Measurements from ENCODE around the gene PKD2L1.
"Not testable (repeated sequence)": the region's sequence is repeated elsewhere in the genome, so short reads cannot be mapped to it uniquely, and the experiment has no call there.

The PKD2L1 gene

GRCh38 chr10:100297242-100297641 lies 32.8 kb downstream of the PKD2L1 start:
- Histone ChIP-seq H3K4me1 (ENCODE audit: insufficient read depth, low read length) (no peaks in the 10 kb centered on the region), H3K9me3 (ENCODE audit: insufficient read depth, low read depth, low read length) (no peaks in the 10 kb centered on the region), H3K36me3 (ENCODE audit: insufficient read depth, low read length) (no peaks in the 10 kb centered on the region), H3K27ac (ENCODE audit: low read depth, low read length) (no peak overlapping the region), H3K4me3 (ENCODE audit: low read length) (no peak overlapping the region), H3K27me3 (ENCODE audit: insufficient read depth, low read length) (peaks cover 7% of the 10 kb centered on the region; the same call in 1 of the 2 replicates), H3K9ac (ENCODE audit: low read depth, low read length) (no peak overlapping the region)
- 91% methylated on average over 7 of the region's 9 CpGs for WGBS

GRCh38 chr10:100293066-100293465 lies 37.0 kb downstream of the PKD2L1 start:
- H3K4me3 ChIP-seq (ENCODE audit: low read length), result no peak overlapping the region
- no peak overlapping the region for H3K9ac ChIP-seq (ENCODE audit: low read depth, low read length)
- H3K27me3 ChIP-seq (ENCODE audit: insufficient read depth, low read length), result peaks cover 7% of the 10 kb centered on the region; the same call in 1 of the 2 replicates
- no peak overlapping the region for H3K27ac ChIP-seq (ENCODE audit: low read depth, low read length)
- no peaks in the 10 kb centered on the region for H3K4me1 ChIP-seq (ENCODE audit: insufficient read depth, low read length)
- H3K9me3 ChIP-seq (ENCODE audit: insufficient read depth, low read depth, low read length), result no peaks in the 10 kb centered on the region
- H3K36me3 ChIP-seq (ENCODE audit: insufficient read depth, low read length), result no peaks in the 10 kb centered on the region

GRCh38 chr10:100292300-100292699 lies 37.7 kb downstream of the PKD2L1 start:
- H3K27me3 ChIP-seq (ENCODE audit: insufficient read depth, low read length); H3K36me3 ChIP-seq (ENCODE audit: insufficient read depth, low read length); H3K4me3 ChIP-seq (ENCODE audit: low read length); H3K9ac ChIP-seq (ENCODE audit: low read depth, low read length); H3K4me1 ChIP-seq (ENCODE audit: insufficient read depth, low read length); H3K27ac ChIP-seq (ENCODE audit: low read depth, low read length); H3K9me3 ChIP-seq (ENCODE audit: insufficient read depth, low read depth, low read length): not testable (repeated sequence)
- WGBS, result 93% methylated on average over 4 of the region's 4 CpGs

- H3K4me1 ChIP-seq (ENCODE audit: insufficient read depth, low read length), result peaks cover 5% of the 10 kb centered on the region; the same call in 1 of the 2 replicates
Measured at GRCh38 chr10:100291356-100291755, 38.7 kb downstream of the PKD2L1 start.

GRCh38 chr10:100289641-100290040 lies 40.4 kb downstream of the PKD2L1 start:
- 94% methylated on average over 2 of the region's 2 CpGs for WGBS
- Histone ChIP-seq H3K9ac (ENCODE audit: low read depth, low read length) (no peak overlapping the region), H3K27ac (ENCODE audit: low read depth, low read length) (no peak overlapping the region), H3K4me1 (ENCODE audit: insufficient read depth, low read length) (peaks cover 5% of the 10 kb centered on the region; the same call in 1 of the 2 replicates), H3K27me3 (ENCODE audit: insufficient read depth, low read length) (peaks cover 4% of the 10 kb centered on the region; the same call in 1 of the 2 replicates), H3K4me3 (ENCODE audit: low read length) (no peak overlapping the region), H3K9me3 (ENCODE audit: insufficient read depth, low read depth, low read length) (no peaks in the 10 kb centered on the region), H3K36me3 (ENCODE audit: insufficient read depth, low read length) (no peaks in the 10 kb centered on the region)

More at GRCh38 chr10:100291356-100291755, 38.7 kb downstream of the PKD2L1 start:
- H3K27ac ChIP-seq (ENCODE audit: low read depth, low read length), result no peak overlapping the region
- peaks cover 7% of the 10 kb centered on the region; the same call in 1 of the 2 replicates for H3K27me3 ChIP-seq (ENCODE audit: insufficient read depth, low read length)
- 90% methylated on average over 3 of the region's 3 CpGs for WGBS
- H3K4me3 ChIP-seq (ENCODE audit: low read length), result no peak overlapping the region
- H3K36me3 ChIP-seq (ENCODE audit: insufficient read depth, low read length), result no peaks in the 10 kb centered on the region
- H3K9me3 ChIP-seq (ENCODE audit: insufficient read depth, low read depth, low read length), result no peaks in the 10 kb centered on the region
- H3K9ac ChIP-seq (ENCODE audit: low read depth, low read length), result no peak overlapping the region

GRCh38 chr10:100288196-100288595 lies 41.8 kb downstream of the PKD2L1 start:
- Histone ChIP-seq H3K9me3 (ENCODE audit: insufficient read depth, low read depth, low read length) (no peaks in the 10 kb centered on the region), H3K27me3 (ENCODE audit: insufficient read depth, low read length) (peaks cover 4% of the 10 kb centered on the region; the same call in 1 of the 2 replicates), H3K36me3 (ENCODE audit: insufficient read depth, low read length) (peaks cover 12% of the 10 kb centered on the region), H3K4me1 (ENCODE audit: insufficient read depth, low read length) (peaks cover 5% of the 10 kb centered on the region; the same call in 1 of the 2 replicates), H3K27ac (ENCODE audit: low read depth, low read length) (no peak overlapping the region), H3K9ac (ENCODE audit: low read depth, low read length) (no peak overlapping the region), H3K4me3 (ENCODE audit: low read length) (no peak overlapping the region)
- 84% methylated on average over 5 of the region's 5 CpGs for WGBS

- Histone ChIP-seq H3K9ac (ENCODE audit: low read depth, low read length) (no peak overlapping the region), H3K36me3 (ENCODE audit: insufficient read depth, low read length) (peaks cover 16% of the 10 kb centered on the region), H3K9me3 (ENCODE audit: insufficient read depth, low read depth, low read length) (no peaks in the 10 kb centered on the region), H3K27ac (ENCODE audit: low read depth, low read length) (no peak overlapping the region), H3K27me3 (ENCODE audit: insufficient read depth, low read length) (peaks cover 2% of the 10 kb centered on the region; the same call in 1 of the 2 replicates), H3K4me1 (ENCODE audit: insufficient read depth, low read length) (peaks cover 5% of the 10 kb centered on the region; the same call in 1 of the 2 replicates), H3K4me3 (ENCODE audit: low read length) (no peak overlapping the region)
- 98% methylated on average over 6 of the region's 6 CpGs for WGBS
Measured at GRCh38 chr10:100287756-100288155, 42.3 kb downstream of the PKD2L1 start.

GRCh38 chr10:100286051-100287033 lies 43.7 kb downstream of the PKD2L1 start, which contains the start of gene BLOC1S2:
BLOC1S2 (minus strand) TSS chr10:100286680; CDS start chr10:100286659, 21 bp downstream.
- peak within 1 kb of the TSS; percentile 72 for H3K4me3 ChIP-seq (ENCODE audit: low read length)
- peaks cover 5% of the 10 kb centered on the region; the same call in 1 of the 2 replicates for H3K4me1 ChIP-seq (ENCODE audit: insufficient read depth, low read length)
- H3K9ac ChIP-seq (ENCODE audit: low read depth, low read length), result peak within 1 kb of the TSS; percentile 66
- no peaks in the 10 kb centered on the region for H3K27me3 ChIP-seq (ENCODE audit: insufficient read depth, low read length)
- peaks cover 27% of the 10 kb centered on the region for H3K36me3 ChIP-seq (ENCODE audit: insufficient read depth, low read length)
- no peaks in the 10 kb centered on the region for H3K9me3 ChIP-seq (ENCODE audit: insufficient read depth, low read depth, low read length)
- WGBS, result 5% methylated on average over 63 of the region's 63 CpGs
- peak within 1 kb of the TSS; percentile 53; the same call in 1 of the 2 replicates for H3K27ac ChIP-seq (ENCODE audit: low read depth, low read length)

GRCh38 chr10:100285326-100285725 lies 44.7 kb downstream of the PKD2L1 start:
- H3K9ac ChIP-seq (ENCODE audit: low read depth, low read length), result peak overlapping the region; percentile 66
- H3K36me3 ChIP-seq (ENCODE audit: insufficient read depth, low read length), result peaks cover 37% of the 10 kb centered on the region
- 86% methylated on average over 12 of the region's 12 CpGs for WGBS

GRCh38 chr10:100282907-100283306 lies 47.1 kb downstream of the PKD2L1 start:
- H3K9me3 ChIP-seq (ENCODE audit: insufficient read depth, low read depth, low read length), result no peaks in the 10 kb centered on the region
- H3K4me3 ChIP-seq (ENCODE audit: low read length), result no peak overlapping the region
- peaks cover 5% of the 10 kb centered on the region; the same call in 1 of the 2 replicates for H3K4me1 ChIP-seq (ENCODE audit: insufficient read depth, low read length)
- peaks cover 54% of the 10 kb centered on the region for H3K36me3 ChIP-seq (ENCODE audit: insufficient read depth, low read length)
- H3K27me3 ChIP-seq (ENCODE audit: insufficient read depth, low read length), result no peaks in the 10 kb centered on the region
- H3K27ac ChIP-seq (ENCODE audit: low read depth, low read length), result no peak overlapping the region
- no peak overlapping the region for H3K9ac ChIP-seq (ENCODE audit: low read depth, low read length)
- 97% methylated on average over 3 of the region's 3 CpGs for WGBS

More at GRCh38 chr10:100285326-100285725, 44.7 kb downstream of the PKD2L1 start:
- not testable (repeated sequence) for H3K4me1 ChIP-seq (ENCODE audit: insufficient read depth, low read length); H3K27ac ChIP-seq (ENCODE audit: low read depth, low read length); H3K27me3 ChIP-seq (ENCODE audit: insufficient read depth, low read length); H3K9me3 ChIP-seq (ENCODE audit: insufficient read depth, low read depth, low read length)
- peak overlapping the region; percentile 72 for H3K4me3 ChIP-seq (ENCODE audit: low read length)

- 94% methylated on average over 21 of the region's 31 CpGs for WGBS
- peaks cover 60% of the 10 kb centered on the region for H3K36me3 ChIP-seq (ENCODE audit: insufficient read depth, low read length)
- not testable (repeated sequence) for H3K4me3 ChIP-seq (ENCODE audit: low read length); H3K9me3 ChIP-seq (ENCODE audit: insufficient read depth, low read depth, low read length); H3K4me1 ChIP-seq (ENCODE audit: insufficient read depth, low read length); H3K27me3 ChIP-seq (ENCODE audit: insufficient read depth, low read length); H3K9ac ChIP-seq (ENCODE audit: low read depth, low read length); H3K27ac ChIP-seq (ENCODE audit: low read depth, low read length)
Measured at GRCh38 chr10:100276971-100277370, 53.1 kb downstream of the PKD2L1 start.

Data from HUES64 (cell line).